ENCODE data around the gene GSG1. TPM values are rescaled to one million over a fixed set of nuclear protein-coding genes. Genes with fewer than 3 reads are reported as not detected.
"Not testable (repeated sequence)": the region's sequence is repeated elsewhere in the genome, so short reads cannot be mapped to it uniquely, and the experiment has no call there.

GSG1 gene
- total RNA-seq, 1 donor from 2014 or later, result not detected

- Histone ChIP-seq H3K4me1 (no peaks in the 10 kb centered on the region), H3K4me3 (no peak overlapping the region), H3K27me3 (ENCODE audit: low read depth) (no peaks in the 10 kb centered on the region), H3K36me3 (peaks cover 46% of the 10 kb centered on the region), H3K9me3 (replicated peaks) (no peaks in the 10 kb centered on the region), H3K27ac (replicated peaks) (no peak overlapping the region)
- intact Hi-C loops (cut with micrococcal nuclease), result no loop called here
- TF ChIP-seq CTCF (IDR thresholded peaks at IDR 0.05; ENCODE audit: borderline replicate concordance), result no peak
- DNase-seq, result no peak
Measured at GRCh38 chr12:13067322-13067721, 36.1 kb downstream of the GSG1 start.

- H3K36me3 ChIP-seq, result peaks cover 48% of the 10 kb centered on the region
- no peaks in the 10 kb centered on the region for H3K4me1 ChIP-seq
- H3K27ac ChIP-seq (replicated peaks), result no peak overlapping the region
- H3K9me3 ChIP-seq (replicated peaks), result no peaks in the 10 kb centered on the region
- intact Hi-C loops (cut with micrococcal nuclease), result no loop called here
- TF ChIP-seq CTCF (IDR thresholded peaks at IDR 0.05; ENCODE audit: borderline replicate concordance), result no peak
- no peak overlapping the region for H3K4me3 ChIP-seq
- no peak for DNase-seq
- no peaks in the 10 kb centered on the region for H3K27me3 ChIP-seq (ENCODE audit: low read depth)
Measured at GRCh38 chr12:13066459-13066858, 37.0 kb downstream of the GSG1 start.

- H3K36me3 ChIP-seq, result peaks cover 48% of the 10 kb centered on the region
- H3K4me1 ChIP-seq, result no peaks in the 10 kb centered on the region
- H3K4me3 ChIP-seq, result no peak overlapping the region
- intact Hi-C loops (cut with micrococcal nuclease), result no loop called here
- no peaks in the 10 kb centered on the region for H3K9me3 ChIP-seq (replicated peaks)
- no peak for TF ChIP-seq CTCF (IDR thresholded peaks at IDR 0.05; ENCODE audit: borderline replicate concordance)
- DNase-seq, result no peak
- H3K27me3 ChIP-seq (ENCODE audit: low read depth), result no peaks in the 10 kb centered on the region
- no peak overlapping the region for H3K27ac ChIP-seq (replicated peaks)
Measured at GRCh38 chr12:13066014-13066413, 37.5 kb downstream of the GSG1 start.

- Histone ChIP-seq H3K36me3 (peaks cover 43% of the 10 kb centered on the region), H3K27ac (replicated peaks) (no peak overlapping the region), H3K27me3 (ENCODE audit: low read depth) (no peaks in the 10 kb centered on the region), H3K4me1 (no peaks in the 10 kb centered on the region), H3K9me3 (replicated peaks) (no peaks in the 10 kb centered on the region), H3K4me3 (no peak overlapping the region)
- no peak for DNase-seq
- intact Hi-C loops (cut with micrococcal nuclease), result no loop called here
- TF ChIP-seq CTCF (IDR thresholded peaks at IDR 0.05; ENCODE audit: borderline replicate concordance), result no peak
Measured at GRCh38 chr12:13062669-13063068, 40.8 kb downstream of the GSG1 start.

GRCh38 chr12:13061377-13061776 is 42.1 kb downstream of the GSG1 start:
- intact Hi-C loops (cut with micrococcal nuclease), result no loop called here
- no peak for TF ChIP-seq CTCF (IDR thresholded peaks at IDR 0.05; ENCODE audit: borderline replicate concordance)
- H3K27me3 ChIP-seq (ENCODE audit: low read depth), result no peaks in the 10 kb centered on the region

GRCh38 chr12:13060581-13060980 is 42.9 kb downstream of the GSG1 start:
- no peak for DNase-seq
- intact Hi-C loops (cut with micrococcal nuclease), result no loop called here
- TF ChIP-seq CTCF (IDR thresholded peaks at IDR 0.05; ENCODE audit: borderline replicate concordance), result no peak
- no peaks in the 10 kb centered on the region for H3K4me1 ChIP-seq
- no peaks in the 10 kb centered on the region for H3K27me3 ChIP-seq (ENCODE audit: low read depth)
- no peak overlapping the region for H3K4me3 ChIP-seq
- H3K9me3 ChIP-seq (replicated peaks), result no peaks in the 10 kb centered on the region
- H3K27ac ChIP-seq (replicated peaks), result no peak overlapping the region
- peaks cover 42% of the 10 kb centered on the region for H3K36me3 ChIP-seq

More at GRCh38 chr12:13061377-13061776, 42.1 kb downstream of the GSG1 start:
- Histone ChIP-seq H3K27ac (replicated peaks) (no peak overlapping the region), H3K4me1 (no peaks in the 10 kb centered on the region), H3K4me3 (no peak overlapping the region), H3K36me3 (peaks cover 38% of the 10 kb centered on the region), H3K9me3 (replicated peaks) (no peaks in the 10 kb centered on the region)
- DNase-seq, result no peak

GRCh38 chr12:13053617-13054016 is 49.9 kb downstream of the GSG1 start:
- peaks cover 16% of the 10 kb centered on the region for H3K9me3 ChIP-seq (replicated peaks)
- intact Hi-C loops (cut with micrococcal nuclease); H3K36me3 ChIP-seq: not testable (repeated sequence)

More at GRCh38 chr12:13053617-13054016, 49.9 kb downstream of the GSG1 start:
- not testable (repeated sequence) for H3K27me3 ChIP-seq (ENCODE audit: low read depth); H3K27ac ChIP-seq (replicated peaks); H3K4me1 ChIP-seq; DNase-seq; H3K4me3 ChIP-seq

All from left ventricle myocardium inferior (tissue), 1 donor.